HG03354 (cell line): ENCODE data around the gene EXOSC2.

ENCODE experiments used
- ATAC-seq: cut with Tn5 transposase; IDR thresholded peaks from one replicate; pipeline ENCODE4 v1.9.1; 2021; ENCODE audit warnings: mild to moderate bottlenecking; ENCODE audit not compliant: unreplicated experiment, poor library complexity, severe bottlenecking

The EXOSC2 gene

DNA sequence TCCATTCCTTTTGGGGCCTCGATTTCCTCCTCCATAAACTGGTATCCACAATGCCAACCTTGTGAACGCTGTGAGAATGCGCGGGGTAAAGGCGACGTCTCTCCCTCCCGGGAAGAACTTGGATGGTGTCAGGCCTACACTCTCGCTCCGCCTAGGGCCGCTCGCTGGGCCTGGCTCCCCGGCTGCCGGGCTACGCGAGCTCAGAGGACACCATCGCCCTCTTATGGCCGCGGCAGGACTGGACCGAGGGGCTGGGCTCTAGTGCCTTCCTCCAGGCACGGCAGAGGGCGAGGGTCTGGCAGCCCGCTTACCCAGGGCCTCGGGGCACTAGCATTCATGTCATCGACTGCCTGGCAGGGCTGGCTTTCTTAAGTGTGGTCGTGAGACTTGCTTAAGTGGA lies 1.3 kb upstream of the EXOSC2 start:
- no peak for ATAC-seq

DNA sequence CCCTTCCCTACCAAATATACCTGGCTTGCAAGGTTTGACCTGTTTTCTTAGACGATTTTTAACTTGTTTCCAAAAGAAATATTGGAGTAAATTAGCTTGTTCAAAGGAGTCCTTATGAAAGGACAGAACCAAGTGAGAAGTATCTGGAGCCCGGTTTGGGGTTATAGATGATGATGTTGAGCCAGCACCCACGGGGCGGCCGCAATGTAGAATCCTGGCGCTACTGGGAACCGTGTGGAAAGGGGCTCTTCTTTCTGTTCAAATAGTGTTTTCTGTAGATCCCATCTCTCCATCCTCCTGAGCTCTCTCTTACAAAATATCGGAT lies 517 bp upstream of the EXOSC2 start:
- peak; percentile 2 for ATAC-seq

DNA sequence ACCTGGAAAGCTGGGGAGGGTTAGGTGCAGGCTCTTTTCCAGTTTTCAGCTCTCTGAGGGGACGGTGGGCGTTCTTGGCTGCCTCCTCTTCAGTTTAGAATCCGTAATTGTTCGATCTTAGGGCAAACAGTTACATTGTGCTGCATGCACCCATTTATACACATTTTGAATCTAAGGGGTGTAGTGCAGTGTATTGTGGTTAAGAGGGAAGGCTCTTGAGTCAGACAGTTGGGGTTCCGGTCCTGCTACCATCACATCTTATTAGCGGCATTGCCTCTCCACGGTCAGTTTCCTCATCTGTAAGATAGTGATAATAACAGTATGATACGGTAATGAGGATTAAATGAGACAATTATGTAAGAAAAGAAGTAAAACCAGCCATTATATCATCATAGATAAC lies 625 bp downstream of the EXOSC2 start:
- no peak for ATAC-seq

DNA sequence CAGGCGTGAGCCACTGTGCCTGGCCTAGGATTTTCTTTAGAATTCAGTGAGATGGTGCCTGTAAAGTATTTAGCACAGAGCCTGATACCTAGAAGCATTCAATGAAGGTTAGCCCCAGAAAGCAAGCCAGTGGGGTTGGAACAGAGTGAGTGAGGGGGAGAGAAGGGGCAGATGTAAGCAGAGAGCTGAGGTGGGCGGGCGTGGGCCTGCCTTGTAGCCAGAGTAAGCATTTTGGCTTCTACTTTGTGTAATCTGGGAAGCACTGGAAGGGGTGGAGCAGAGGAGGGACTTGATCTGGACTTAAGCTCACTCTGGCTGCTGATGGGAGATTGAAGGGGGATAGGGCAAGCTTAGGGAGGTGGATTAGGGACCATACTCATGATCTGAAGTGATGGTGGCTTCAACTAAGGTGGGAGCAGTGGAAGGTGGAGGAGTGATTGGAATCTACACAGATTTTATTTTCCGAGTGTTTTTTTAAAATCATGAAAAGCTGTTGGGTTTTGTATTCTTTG lies 2.6 kb downstream of the EXOSC2 start:
- ATAC-seq, result no peak

DNA sequence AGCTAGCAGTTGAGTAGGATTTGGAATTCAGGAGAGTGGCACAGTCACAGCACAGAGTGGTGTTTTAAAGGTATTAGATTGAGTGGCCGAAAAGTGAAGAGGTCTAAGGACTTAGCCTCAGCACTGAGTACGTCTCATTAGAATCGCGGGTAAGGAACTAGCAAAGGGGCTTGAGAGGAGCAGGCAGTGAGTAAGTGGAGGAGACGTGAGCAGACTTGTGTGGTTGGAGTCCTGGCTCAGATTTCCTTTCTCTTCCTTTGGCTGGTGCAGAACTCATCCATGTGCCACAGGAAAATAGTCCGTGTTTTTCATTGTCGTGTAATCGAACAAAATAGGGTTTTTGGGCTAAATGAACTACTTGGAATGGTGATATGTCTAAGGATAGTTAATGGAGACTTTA lies 3.4 kb downstream of the EXOSC2 start:
- ATAC-seq, result no peak

DNA sequence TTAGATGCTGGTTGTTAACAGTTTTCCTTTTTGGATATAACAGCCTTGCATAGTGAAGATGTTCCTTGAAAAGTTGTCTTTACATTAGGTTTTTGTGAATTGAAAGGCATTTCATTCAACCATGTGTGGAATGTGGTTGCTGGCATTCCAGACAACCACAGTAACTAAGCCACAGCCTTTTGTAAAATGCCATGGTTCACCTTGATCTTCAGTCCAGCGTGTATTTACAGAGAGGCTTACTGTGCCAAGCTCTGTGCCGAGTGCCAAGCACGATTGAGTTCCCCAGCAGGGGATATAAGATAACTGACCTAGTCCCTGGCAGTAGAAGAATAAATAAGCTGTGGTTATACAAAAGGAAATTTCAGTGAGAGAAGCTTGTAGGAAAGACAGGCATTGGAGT lies 4.9 kb downstream of the EXOSC2 start:
- no peak for ATAC-seq

DNA sequence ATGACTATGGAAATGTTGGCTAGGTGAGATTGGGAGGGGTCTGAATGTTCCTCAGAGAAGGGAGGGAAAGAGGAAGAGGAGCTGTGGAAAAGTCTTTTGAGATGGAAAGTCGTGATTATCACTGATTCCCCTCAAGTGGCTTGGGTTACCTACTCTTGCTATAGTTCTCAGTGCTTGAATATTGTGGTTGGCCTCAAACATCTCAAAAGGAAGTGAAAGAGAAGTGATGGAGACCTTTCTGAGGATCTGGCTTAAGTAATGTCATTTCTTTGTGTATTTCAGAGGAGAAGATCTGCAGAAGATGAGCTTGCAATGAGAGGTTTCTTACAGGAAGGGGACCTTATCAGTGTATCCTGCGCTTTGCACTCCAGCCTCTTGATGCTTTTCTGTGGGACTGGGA lies 5.5 kb downstream of the EXOSC2 start:
- ATAC-seq, result no peak

DNA sequence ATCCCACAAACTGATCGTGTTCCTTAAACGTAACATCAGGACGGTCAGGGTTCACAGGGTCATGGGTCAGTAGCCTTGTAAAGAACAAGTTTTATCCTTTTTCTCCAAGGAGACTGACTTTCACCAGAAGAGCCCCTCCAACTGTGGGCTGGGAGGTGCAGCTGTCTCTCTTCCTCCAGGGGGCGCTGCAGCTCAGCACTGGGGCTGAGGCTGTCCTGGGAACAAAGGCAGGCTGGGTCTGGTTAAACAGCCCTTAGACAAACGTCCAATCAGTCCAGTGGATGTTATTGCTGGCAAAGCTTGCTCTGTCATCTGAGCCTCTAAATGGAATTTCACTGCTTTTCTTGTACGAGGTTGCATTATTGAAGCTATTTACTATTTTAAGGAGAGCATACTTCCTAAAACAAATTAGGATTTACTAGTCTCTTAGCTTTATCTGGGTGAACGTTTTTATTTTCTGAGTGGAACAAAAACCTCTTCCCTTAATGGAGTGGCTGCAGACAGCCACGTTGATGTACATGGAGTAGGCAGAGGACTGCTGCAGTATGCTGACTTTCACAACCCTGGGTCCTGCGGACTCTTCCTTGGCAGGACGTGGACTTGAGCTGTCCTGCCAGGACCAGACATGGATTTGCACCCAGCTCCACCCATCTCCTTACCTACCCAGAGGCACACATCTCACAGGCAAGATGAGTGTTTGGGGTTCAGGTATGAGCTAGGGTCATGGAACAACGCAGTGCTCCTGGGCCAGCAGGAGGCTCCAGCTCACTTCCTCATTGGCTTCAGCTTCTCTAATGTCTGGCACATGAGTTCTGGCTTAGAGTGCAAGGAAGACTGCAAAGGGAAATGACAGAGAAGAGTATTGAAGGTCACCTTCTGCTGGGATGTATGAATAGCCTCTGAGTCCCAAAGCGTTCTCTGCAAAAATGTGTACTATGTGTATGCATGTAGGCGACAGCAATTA lies 7.8 kb downstream of the EXOSC2 start:
- ATAC-seq, result no peak

DNA sequence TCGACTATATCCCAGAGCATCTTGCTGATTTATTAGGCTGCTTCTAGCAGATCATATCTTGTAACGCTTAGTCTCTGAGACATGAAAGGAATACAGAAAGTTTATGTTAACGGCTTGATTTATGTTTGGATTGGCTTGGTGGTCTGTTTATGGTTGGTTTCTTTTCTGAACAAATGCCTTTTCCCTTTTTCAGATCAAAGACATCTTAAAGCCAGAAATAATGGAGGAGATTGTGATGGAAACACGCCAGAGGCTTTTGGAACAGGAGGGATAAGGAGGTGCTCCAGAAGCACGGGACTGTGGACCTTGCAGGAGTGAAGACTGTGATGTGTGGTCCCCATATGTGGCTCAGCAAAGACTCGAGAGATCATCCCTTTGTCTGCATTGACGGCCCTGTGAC lies 9.9 kb downstream of the EXOSC2 start:
- ATAC-seq, result no peak

DNA sequence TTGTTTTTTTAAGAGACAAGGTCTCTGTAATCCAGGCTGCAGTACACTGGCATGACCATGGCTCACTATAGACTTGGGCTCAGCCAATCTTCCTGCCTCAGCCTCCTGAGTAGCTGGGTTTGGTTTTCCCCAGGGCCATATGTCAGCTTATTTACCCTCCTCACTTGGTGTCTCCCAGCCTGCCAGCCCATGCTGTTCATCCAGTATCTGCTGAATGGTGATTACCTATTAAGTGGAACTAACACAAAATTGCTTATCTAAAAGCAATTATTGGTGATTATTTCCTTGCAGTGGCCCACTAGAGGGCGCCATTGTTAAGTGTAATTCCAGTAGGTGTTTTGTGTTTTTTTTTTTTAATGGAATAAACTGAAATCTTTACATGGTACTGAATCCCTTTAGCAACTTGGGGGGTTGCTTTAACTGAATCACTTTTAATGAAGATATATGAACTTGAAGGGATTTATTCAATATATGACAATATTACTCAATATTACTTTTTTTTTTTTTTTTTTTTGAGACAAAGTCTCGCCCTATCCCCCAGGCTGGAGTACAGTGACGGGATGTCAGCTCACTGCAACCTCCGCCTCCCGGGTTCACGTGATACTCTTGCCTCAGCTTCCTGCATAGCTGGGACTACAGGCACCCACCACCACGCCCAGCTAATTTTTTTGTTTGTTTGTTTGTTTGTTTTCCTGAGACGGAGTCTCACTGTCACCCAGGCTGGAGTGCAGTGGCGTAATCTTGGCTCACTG lies 13.8 kb downstream of the EXOSC2 start:
- ATAC-seq, result no peak

DNA sequence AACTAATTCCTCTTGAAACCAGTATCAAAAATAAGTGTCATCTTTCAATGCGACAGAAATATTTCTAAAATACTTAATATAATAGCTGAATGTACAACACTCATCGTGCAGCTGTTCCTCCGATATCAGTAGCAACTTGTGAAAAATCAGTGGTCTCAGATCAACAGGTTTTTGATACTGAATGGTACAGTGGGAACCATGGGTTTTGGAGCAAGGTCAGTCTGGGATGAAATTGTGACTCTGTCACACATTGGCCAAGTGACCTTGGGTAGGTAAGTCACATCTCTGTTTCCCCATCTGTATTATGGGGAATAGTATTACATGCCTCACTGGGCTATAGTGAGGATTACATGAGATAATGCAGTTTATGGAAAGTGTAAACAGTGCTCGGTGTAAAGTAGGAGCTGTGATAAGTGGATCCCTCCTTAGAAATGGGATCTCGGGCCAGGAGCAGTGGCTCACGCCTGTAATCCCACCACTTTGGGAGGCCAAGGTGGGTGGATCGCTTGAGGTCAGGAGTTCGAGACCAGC lies 17.3 kb downstream of the EXOSC2 start:
- ATAC-seq, result no peak

DNA sequence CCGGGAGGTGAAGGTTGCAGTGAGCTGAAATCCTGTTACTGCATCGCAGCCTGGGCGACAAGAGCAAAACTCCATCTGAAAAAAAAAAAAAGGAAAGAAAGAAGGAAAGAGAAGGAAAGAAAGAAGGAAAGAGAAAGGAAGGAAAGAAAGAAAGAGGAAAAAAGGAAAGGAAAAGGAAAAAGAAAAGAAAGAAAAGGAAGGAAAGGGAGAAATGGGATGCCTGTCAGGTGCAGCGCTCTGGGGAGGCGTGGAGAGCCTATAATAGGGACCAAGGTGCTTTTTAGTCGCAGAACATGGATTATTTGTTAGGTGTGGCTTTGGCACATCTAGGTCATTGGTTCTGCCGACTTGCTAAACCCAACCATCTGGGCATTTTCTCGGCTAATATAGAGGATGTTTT lies 17.9 kb downstream of the EXOSC2 start:
- ATAC-seq, result no peak

DNA sequence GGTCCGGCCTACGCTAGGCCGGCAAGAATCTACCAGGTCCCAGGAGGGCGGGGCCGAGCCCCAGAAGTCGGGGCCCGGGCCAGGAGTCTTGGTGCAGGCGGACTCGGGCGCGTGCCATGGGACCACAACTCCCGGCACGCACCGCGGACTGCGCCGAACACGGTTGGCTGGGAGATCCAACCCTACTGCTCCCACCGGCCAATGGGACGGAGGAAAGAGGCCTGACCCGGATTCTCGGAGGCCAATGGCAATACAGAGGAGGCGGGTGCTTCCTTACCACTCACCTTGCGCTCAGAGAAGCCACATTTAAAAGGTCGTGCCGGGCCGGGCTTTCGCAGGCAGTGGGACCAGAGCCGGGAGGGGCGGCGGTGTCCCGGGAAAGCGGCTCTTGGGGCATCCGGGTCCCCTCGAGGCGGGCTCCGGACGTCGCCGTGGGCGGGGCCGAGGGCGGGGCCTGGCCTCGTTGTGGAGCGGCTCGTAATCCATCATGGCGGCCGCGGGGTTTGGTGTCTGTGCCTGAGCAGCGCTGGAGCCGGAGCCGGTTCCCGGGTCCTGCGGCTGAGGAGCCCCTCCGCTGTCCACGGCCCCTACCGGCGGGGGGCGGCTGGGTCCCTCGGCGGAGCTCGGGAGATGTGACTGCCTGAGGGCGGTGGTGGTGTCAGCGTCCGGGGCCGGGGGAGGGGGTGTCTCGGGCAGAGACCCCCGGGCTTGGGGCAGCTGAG lies 19.1 kb downstream of the EXOSC2 start:
- ATAC-seq, result peak; percentile 98

DNA sequence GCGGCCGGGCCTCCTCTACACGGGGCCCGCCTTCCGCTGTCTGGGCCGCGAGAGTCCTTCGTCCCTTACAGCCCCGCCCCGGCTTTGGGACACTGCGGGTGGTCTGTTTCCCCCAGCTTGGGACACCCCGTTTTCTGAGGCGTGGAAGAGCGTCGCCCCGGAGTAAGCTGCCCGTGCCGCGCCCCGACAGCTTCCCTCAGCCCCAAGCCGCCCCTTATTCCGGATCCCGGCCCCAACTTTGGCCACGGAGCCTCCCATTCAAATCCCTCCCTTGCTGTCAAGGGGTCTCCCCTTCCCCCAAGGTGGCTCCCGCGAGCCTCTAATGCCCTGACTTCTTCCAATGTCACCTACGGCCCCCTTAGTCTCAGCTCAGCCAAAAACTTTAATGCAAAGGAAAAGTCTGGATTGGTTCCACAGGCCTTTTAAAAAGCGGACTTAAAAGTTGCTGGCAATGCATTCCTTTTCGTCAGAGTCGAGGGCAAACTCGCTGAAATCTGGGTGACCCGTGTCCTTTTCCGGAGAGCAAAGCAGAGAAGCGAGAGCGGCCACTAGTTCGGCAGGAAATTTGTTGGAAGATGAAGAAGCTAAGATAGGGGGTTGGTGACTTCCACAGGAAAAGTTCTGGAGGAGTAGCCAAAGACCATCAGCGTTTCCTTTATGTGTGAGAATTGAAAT lies 19.8 kb downstream of the EXOSC2 start:
- ATAC-seq, result peak; percentile 13

DNA sequence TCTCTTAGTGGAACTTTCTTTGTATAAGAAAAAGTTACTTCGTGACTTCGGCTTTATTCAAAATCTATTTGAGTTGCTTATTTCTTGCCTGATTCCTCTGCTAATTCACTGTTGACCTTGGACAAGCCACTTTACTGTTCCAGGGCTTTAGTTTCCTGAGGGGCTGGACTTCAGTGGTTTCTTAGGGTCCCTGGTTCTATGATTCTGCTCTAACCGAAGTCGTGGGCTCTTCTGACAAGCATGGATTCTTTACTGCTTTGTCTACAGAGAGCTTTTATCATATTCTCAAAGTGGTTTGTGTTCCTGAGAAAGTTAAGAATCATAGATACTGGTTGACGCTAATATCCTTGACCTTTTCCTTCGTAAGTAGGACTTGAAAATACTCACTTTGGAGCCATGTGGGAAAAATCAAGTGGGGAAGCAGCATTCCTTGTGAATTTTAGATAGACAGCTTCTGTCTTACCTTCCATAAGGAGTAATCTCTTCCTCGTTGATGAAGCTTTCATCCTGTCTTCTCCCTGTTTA lies 21.1 kb downstream of the EXOSC2 start:
- no peak for ATAC-seq

DNA sequence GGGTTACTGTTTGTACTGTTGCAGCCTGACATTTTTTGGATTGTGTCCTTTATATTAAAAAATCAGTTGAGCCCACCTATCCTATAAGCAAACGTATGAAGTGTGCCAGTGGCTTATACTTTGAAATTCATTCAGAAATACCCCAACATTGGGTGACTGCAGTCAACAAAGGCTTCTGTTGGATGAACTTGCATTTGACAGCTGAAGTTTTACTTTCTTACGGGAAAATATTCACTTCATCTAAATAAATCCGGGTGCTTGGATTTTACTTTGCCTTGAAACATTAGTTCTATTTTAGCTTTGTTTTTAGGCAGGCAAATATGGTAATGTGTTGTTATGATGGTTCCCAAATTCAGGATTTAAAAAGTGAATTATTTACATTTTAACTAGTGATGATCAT lies 21.7 kb downstream of the EXOSC2 start:
- ATAC-seq, result no peak

DNA sequence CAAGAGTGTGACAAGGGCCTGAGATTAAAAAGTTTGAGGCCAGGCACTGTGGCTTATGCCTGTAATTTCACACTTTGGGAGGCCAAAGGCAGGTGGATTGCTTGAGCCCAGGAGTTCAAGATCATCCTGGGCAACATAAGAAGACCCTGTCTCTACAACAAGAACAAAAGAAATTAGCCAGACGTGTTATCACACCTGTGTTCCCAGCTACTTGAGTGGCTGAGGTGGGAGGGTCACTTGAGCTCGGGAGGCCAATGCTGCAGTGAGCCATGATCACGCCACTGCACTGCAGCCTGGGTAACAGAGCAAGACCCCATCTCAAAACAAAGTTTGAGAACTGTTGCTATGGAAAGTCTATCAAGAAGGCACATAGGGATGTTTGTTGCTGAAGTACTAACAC lies 25.0 kb downstream of the EXOSC2 start:
- no peak for ATAC-seq

DNA sequence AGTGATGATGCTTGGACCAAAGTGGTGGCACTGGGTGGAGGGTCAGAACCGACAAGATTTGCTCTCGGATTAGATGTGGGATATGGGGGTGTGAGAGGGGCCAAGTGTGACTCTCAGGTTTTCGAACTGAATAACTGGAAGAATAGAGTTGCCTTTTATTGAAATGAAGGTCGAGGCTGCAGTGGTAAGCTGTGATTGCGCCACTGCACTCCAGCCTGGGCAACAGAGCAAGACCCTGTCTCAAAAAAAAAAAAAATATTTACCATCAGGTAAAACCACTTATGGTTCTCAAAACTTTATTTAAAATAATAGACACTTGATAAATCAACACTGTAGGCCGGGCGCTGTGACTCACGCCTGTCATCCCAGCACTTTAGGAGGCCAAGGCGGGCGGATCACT lies 27.2 kb downstream of the EXOSC2 start:
- no peak for ATAC-seq

DNA sequence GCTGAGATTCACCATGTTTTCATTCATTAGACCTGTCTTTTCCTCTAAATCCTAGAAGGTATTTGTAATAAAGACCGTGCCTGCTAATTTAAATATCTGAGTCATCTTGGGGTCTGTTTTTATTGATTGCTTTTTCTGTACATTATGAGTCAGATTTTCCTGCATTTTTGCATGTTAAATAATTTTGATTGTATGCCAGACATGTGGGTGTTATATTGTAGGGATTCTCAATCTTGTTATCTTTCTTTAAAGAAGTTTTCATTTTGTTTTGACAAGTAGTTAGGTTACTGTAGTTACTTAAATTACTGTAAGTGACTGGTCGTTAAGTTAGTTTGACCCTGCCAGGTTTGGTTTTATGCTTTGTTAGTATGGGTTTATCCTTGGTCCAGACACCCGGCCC lies 35.1 kb downstream of the EXOSC2 start:
- no peak for ATAC-seq
